Stimulated activated CD8-positive, alpha-beta memory T cell treated with anti-CD3 and anti-CD28 coated beads, Interleukin-7, amount 100 ng/mL, for 1 hour (primary cell): Measurements from ENCODE around the gene RAD51C.
"Not testable (repeated sequence)": the region's sequence is repeated elsewhere in the genome, so short reads cannot be mapped to it uniquely, and the experiment has no call there.

Experiments used
- DNase-seq, 2 donors: peaks; one replicate each; pipeline ENCODE4 v3.0.0-alpha.2; 2020; ENCODE audit warnings: low read depth in 2 of 2

Gene RAD51C

GRCh38 chr17:58734811-58735210 is 42.4 kb downstream of the RAD51C start:
- DNase-seq, result no peak

GRCh38 chr17:58741121-58741625 is 48.8 kb downstream of the RAD51C start:
- DNase-seq, result no peak

- DNase-seq, result no peak
Observed at GRCh38 chr17:58747674-58748073, 55.3 kb downstream of the RAD51C start.

- not testable (repeated sequence) for DNase-seq
Observed at GRCh38 chr17:58749627-58750026, 57.2 kb downstream of the RAD51C start.

- DNase-seq, result no peak
Observed at GRCh38 chr17:58753026-58753425, 60.6 kb downstream of the RAD51C start.

- no peak for DNase-seq
Observed at GRCh38 chr17:58755269-58755576, 62.8 kb downstream of the RAD51C start.

- DNase-seq, result no peak
Observed at GRCh38 chr17:58755577-58756245, 63.3 kb downstream of the RAD51C start, which contains the start of gene PPM1E. PPM1E (plus strand) TSS chr17:58755854.

GRCh38 chr17:58756246-58757161 is 64.1 kb downstream of the RAD51C start:
- DNase-seq, result no peak

GRCh38 chr17:58757162-58757613 is 64.8 kb downstream of the RAD51C start:
- no peak for DNase-seq

- DNase-seq, result no peak
Observed at GRCh38 chr17:58758890-58759289, 66.5 kb downstream of the RAD51C start.

GRCh38 chr17:58759522-58759921 is 67.1 kb downstream of the RAD51C start:
- no peak for DNase-seq

- no peak for DNase-seq
Observed at GRCh38 chr17:58760248-58760647, 67.8 kb downstream of the RAD51C start.

- DNase-seq, result no peak
Observed at GRCh38 chr17:58763263-58763662, 70.9 kb downstream of the RAD51C start.

- no peak for DNase-seq
Observed at GRCh38 chr17:58764373-58764772, 72.0 kb downstream of the RAD51C start.

GRCh38 chr17:58778482-58778881 is 86.1 kb downstream of the RAD51C start:
- not testable (repeated sequence) for DNase-seq

- no peak for DNase-seq
Observed at GRCh38 chr17:58779446-58779845, 87.0 kb downstream of the RAD51C start.

- no peak for DNase-seq
Observed at GRCh38 chr17:58783380-58783779, 91.0 kb downstream of the RAD51C start.

- no peak for DNase-seq
Observed at GRCh38 chr17:58785097-58785496, 92.7 kb downstream of the RAD51C start.
